Stimulated activated CD4-positive, alpha-beta T cell treated with anti-CD3 and anti-CD28 coated beads, Interleukin-4, amount 100 ng/mL, for 48 hours (primary cell): ENCODE measurements around the gene TRERF1.

Experiments
- DNase-seq, 2 donors: peaks; one replicate each; pipeline ENCODE4 v3.0.0-alpha.2; 2020; ENCODE audit warnings: low read depth in 2 of 2

Gene TRERF1

GRCh38 chr6:42254505-42254904 is 197.2 kb downstream of the TRERF1 start:
- no peak for DNase-seq

DNA sequence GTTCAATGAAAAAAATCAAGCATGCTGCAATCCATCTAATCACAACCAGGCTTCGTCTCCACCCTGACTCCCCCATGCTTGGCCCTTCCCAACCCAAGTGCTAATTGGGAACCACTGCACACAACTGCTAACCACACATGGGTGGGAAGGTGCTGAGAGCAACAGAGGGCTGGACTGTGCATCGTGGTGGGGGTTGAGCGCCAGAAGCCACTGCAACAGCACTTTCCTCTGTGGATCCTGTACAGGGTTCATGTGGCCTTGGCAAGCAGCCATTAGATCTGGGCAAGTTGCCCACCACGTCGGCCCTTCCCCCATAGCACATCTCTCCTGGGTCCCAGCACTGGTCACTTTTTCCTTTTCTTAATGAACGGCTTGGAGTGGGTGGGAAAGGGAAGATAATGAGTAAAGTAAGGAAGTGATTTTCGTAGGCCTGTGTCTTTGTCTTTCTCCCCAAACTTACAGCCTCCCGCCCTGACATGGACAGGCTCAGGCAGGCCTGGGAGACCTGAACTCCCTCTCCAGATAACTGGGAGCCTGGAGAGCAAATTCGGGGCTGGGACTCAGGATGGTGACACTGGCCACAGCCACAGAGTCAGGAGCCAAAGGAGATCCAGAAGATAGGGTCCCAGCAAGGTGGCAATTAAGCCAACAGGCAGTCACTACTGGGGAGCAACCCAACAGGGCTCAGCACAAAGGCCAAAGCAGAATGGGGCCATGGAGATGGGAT is 199.7 kb downstream of the TRERF1 start:
- no peak for DNase-seq

GRCh38 chr6:42251500-42251899 is 200.2 kb downstream of the TRERF1 start:
- DNase-seq = no peak

DNA sequence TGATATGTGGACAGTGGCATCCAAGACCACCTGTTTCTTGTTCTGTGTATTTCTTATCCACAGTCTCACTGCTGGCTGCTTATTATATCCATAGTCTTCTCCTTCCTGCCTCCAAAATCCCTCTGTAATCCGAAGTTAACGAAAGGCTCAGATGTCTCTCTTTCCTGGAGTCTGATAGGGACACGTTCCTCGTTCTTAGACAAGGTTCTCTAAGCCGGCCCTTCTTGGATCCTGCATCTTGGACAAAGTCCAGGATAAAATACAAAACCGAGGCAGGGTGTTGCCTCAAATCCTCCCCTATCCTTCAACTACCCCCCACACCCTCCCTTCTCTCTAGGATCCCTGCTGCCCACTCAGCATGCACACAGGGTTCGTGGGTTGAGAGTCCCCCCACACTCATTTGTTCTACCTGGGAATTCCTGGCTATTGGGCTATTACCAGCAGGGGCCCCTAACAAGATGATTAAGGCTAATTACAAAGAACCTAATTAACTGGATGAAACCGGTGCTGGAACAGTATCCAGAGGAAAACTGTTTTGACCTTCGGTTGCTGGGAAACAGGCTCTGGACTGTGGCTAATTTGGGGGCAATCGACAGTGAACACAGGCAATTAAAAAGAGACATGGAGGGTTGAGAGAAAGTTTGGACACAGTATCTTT is 201.3 kb downstream of the TRERF1 start:
- DNase-seq = no peak

- no peak for DNase-seq
These were observed 202.4 kb downstream of the TRERF1 start for GRCh38 chr6:42249279-42249678.

GRCh38 chr6:42243046-42243445 is 208.7 kb downstream of the TRERF1 start:
- DNase-seq = no peak

- no peak for DNase-seq
These were observed 209.8 kb downstream of the TRERF1 start for GRCh38 chr6:42241915-42242314.

- DNase-seq = no peak
These were observed 211.9 kb downstream of the TRERF1 start for GRCh38 chr6:42239736-42240375.

DNA sequence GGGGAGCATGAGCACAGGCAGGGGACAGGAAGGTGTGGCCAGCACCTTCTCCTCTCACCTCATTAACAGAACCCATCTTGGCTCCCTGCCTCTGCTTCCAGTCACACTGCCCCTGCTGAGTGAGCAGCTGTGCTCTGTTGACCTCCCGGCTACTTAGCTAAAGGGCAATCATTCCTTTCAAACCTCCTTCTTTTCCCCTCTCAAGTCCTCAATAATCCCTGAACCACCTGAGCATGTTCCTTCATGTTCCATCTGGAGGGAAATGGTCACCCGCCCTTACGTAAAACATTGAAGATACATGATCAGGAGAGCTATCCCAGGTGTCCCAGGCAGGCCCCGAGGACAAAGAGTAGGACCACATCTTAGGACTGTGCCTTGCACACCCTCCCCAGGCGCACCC is 212.4 kb downstream of the TRERF1 start:
- DNase-seq = no peak

GRCh38 chr6:42237857-42238256 is 213.9 kb downstream of the TRERF1 start:
- no peak for DNase-seq

GRCh38 chr6:42236682-42237473 is 214.8 kb downstream of the TRERF1 start:
- no peak for DNase-seq

GRCh38 chr6:42236030-42236429 is 215.7 kb downstream of the TRERF1 start:
- DNase-seq = no peak

GRCh38 chr6:42232035-42232434 is 219.7 kb downstream of the TRERF1 start:
- no peak for DNase-seq

DNA sequence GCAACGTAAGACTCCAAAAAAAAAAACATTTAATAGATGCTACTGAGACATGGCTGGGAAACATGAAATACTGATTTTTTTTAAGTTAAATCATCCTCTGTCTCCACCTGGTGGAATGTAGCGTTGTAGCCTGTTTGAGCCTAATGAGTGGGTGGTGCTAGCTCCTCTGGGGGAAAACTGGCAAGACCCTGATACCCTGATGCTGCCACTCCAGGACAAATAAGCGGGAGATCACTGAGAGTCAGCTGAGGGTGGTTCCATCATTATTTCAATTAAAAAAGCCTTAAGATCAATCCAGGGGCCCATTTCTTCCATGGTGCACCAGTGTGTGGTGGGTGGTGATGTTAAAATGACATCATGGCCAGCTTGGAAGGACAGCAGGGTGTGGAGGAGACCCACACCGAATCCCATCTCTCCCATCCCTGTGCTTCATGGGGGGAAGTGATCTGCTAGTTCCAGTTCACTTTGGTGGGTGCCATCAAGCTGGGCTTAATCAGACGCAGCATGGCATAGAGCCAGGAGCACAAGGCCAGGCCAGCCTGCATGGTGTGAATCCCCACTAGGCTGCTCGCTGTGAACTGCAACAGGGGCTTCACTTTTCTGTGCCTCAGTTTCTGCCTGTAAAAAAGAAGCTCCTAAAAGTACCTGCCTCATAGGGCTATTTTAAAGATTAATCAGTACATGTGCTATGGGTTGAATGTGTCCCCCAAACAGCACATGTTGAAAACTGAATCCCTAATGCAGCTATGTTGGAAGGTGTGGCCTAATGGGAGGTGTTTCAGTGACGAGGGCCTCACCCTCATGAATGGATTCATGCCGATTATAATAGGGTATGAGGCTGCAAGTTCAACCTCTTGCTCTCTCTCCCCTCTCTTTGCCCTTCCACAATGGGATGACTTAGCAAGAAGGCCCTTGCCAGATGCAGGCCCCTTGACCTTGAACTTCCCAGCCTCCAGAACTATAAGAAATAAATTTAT is 221.1 kb downstream of the TRERF1 start:
- DNase-seq = no peak

DNA sequence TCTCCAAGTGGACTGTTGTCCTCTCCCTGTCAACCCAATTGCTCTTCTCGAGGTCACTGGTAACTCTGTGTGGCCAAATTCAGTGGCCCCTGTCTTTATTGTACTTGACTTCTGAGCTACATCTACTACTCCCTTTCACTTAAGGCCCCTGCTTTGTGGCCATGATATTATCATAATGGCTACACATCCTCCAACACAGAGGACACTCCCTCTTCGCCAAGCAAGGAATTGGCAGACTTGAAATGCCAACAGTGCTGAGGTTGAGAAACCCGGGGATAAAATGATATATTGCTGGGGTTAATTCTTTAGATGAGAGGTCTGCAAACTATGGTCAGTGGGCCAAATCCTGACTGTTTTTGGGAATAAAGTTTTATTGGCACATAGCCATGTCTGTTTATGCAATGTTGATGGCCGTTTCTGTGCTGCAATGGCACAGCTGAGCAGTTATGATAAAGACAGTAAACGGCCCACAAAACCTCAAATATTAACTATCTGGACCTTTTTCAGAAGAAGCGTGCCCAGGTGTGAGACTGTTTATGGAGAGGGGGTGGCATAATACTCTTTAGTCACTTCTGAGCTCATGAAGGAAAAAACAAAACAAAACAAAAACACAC is 222.1 kb downstream of the TRERF1 start:
- no peak for DNase-seq

DNA sequence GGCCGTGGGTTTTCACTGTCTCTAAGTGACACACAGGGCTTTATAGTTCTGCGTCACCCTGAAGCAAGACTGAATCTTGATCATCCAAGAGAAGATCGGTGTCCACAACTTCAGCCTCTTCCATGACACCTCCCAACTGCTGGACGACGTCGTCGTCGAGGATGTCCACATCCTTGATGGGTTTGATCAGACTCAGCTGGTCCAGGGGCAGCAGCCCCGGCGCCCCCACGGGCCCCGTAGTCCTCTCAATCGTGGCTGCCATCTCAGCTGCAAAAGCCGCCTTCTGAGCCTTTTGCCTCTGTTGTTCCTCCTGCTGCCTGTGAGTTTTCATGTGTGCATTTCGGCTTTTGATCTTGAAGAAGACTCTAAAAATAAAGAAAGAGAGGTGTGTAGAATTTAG is 223.4 kb downstream of the TRERF1 start:
- no peak for DNase-seq

- DNase-seq = no peak
These were observed 224.4 kb downstream of the TRERF1 start for GRCh38 chr6:42227173-42227850.

DNA sequence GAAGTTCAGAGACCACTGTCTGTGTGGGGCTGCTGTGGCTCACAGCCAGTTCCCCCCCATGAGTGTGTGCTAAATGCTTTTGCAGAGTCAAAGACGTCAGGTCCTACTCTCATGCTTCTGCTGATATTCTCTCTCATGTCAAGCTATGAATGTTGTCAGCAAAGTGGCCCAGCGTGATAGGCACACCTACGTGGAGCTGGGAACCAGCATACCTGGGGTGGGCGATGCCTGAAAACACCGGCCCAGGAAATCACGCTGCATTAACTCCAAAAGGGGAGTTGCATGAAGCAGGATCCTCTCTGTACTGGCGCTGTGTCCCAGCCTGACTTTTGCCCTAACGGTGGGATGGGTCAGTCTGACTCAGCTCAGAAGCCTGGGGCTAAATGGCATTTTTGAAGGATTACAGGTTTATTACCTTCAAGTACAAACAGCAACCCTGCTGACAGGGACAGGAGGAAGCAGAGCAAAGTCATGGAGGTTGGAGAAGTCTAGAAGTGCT is 225.0 kb downstream of the TRERF1 start:
- no peak for DNase-seq

DNA sequence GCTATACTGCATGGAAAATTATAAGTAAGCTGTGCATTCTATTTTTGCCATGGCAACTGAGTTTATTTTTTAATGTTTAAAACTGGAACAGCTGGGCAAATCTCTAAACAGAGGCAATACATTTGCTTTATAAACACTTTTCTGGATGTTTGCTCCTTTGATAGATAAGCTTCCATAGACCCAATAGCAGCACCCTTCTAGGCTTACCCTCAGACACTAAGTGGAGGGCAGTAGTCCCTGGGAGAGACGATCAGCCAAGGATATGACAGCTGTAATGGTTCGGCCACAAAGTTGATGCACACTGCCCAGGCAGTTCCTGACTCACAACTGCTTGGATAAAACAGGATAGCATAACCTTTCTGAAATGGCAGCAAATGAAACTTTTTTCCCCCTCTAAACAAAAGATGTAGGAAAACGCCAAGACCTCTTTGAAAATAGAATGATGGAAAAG is 225.5 kb downstream of the TRERF1 start:
- DNase-seq = no peak

DNA sequence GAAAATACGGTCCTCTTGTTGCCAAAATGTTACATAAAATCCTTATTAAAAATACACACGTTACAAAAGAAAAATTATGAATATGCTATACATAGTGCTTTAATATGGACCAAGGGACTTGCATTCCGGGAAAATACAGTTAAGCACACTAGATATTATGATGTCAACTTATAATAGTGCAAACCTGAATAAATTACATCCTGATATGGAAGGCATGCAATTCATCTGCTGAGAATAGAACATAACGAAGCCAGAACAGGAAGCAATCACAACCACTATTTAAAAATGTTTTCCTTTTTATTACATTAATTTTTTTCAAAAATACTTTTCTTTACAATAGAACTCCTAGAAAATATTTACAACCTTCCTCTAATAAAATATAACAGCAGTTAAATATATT is 226.3 kb downstream of the TRERF1 start:
- no peak for DNase-seq
